Measurements from ENCODE around the gene FAM185A. TPM values are rescaled to one million over a fixed set of nuclear protein-coding genes. Genes with fewer than 3 reads are reported as not detected.
"Not testable (repeated sequence)": the region's sequence is repeated elsewhere in the genome, so short reads cannot be mapped to it uniquely, and the experiment has no call there.

Gene FAM185A
- 8.6 and 8.7 TPM in 2 replicates for total RNA-seq (ENCODE audit: low replicate concordance)
- long read RNA-seq, transcript FAM185A-204 (8 exons, 1,958 nt), result major isoform, 7 of 36 reads
- long read RNA-seq, partial matches to known transcripts, result 1 of 36 reads
- long read RNA-seq, other reads (novel, unspliced or antisense), result 25 of 36 reads

DNA sequence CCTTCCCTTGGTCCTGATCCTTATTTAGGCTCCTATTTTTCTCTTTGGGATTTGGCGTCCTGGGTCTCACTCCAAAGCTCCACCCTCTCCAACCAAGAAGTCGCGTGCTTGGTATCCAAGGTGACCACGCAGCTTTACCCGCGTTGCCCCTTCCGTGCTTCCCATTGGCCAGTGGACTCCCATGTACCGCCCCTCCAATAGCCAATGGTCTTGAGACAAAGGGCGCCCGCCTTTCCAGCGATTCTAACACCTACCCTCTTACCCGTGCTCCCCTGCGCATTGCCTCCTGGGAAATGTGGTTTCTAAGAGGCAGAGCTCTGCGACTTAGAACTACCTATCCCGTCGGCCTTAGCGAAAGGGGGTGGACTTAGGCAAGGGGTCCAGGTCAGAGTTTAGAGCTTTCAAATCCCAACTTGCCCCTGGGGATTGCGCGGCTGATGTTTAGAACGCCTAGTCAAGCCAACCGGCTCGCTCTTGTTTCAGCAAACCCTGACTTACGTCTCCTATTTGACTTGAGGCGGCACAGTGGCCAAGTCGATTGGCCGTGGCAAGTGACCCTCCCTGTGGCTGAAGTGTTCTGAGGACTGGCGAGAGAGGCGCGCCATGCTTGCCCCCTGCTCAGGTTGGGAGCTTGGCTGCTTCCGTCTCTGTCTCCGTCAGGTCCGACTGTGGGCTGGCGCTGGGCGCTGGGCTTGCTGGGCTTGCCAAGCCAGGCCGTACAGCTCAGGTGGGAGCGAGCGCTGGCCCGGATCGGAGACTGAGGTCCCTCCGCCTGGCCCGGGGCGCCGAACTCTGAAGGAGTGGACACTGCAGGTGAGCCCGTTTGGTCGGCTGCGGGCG lies at the start of gene FAM185A:
Gene FAM185A (plus strand): TSS at position 395 of the 840 bp plus-strand sequence. CDS start 209 bp downstream, at position 604.
- DNase-seq (ENCODE audit: extremely low spot score, unreplicated experiment), result peak; percentile 96
- H3K9me3 Mint-ChIP-seq; H3K27me3 Mint-ChIP-seq; H3K36me3 Mint-ChIP-seq; H3K4me1 Mint-ChIP-seq (ENCODE audit: unreplicated experiment): not testable (repeated sequence)
- Mint-ChIP-seq H3K4me3 (peak within 1 kb of the TSS; percentile 86), H3K27ac (peak within 1 kb of the TSS; percentile 72)

DNA sequence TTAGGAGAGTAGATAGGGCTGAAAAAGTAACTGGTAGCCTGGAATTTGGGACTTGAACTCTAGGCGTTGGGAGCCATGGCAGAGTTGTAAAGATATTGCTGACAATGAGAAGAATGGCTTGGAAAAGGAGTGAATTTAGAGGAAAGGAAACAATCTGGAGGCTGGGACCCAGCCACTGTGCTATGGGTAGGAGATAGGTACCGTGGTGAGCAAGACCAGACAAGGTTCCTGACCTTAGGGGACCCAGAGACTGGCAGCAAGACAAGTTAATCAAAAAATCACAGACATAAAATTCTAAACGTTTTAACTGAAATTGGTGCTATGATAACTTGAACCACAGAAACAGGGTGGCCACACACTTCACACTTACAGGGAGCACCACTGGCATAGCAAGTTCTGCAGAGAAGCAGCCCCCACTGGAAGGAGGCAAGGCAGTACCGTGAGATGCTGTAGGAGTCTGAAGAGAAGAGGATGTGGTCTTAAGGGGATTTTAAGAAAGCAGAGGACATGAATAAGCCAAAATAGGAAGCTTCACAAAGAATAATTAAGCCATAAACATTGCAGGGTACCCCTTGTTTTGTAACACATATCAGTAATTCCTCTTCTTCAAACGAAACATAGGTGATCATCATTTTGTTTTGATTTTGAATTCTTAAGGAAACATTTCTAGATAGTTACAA lies 35.6 kb upstream of the FAM185A start:
- H3K36me3 Mint-ChIP-seq; H3K9me3 Mint-ChIP-seq; H3K27me3 Mint-ChIP-seq; H3K4me3 Mint-ChIP-seq; H3K27ac Mint-ChIP-seq; H3K4me1 Mint-ChIP-seq (ENCODE audit: unreplicated experiment); DNase-seq (ENCODE audit: extremely low spot score, unreplicated experiment): not testable (repeated sequence)

- not testable (repeated sequence) for H3K4me1 Mint-ChIP-seq (ENCODE audit: unreplicated experiment); H3K9me3 Mint-ChIP-seq
These were observed 35.1 kb upstream of the FAM185A start for GRCh38 chr7:102713691-102714080.

GRCh38 chr7:102714774-102715522 lies 33.9 kb upstream of the FAM185A start:
- not testable (repeated sequence) for H3K4me3 Mint-ChIP-seq; H3K36me3 Mint-ChIP-seq; H3K27me3 Mint-ChIP-seq; DNase-seq (ENCODE audit: extremely low spot score, unreplicated experiment); H3K27ac Mint-ChIP-seq; H3K9me3 Mint-ChIP-seq; H3K4me1 Mint-ChIP-seq (ENCODE audit: unreplicated experiment)

More at GRCh38 chr7:102713691-102714080, 35.1 kb upstream of the FAM185A start:
- not testable (repeated sequence) for H3K27ac Mint-ChIP-seq; H3K36me3 Mint-ChIP-seq; DNase-seq (ENCODE audit: extremely low spot score, unreplicated experiment); H3K4me3 Mint-ChIP-seq; H3K27me3 Mint-ChIP-seq

GRCh38 chr7:102715718-102716117 lies 33.1 kb upstream of the FAM185A start:
- H3K4me3 Mint-ChIP-seq; H3K36me3 Mint-ChIP-seq; H3K4me1 Mint-ChIP-seq (ENCODE audit: unreplicated experiment); H3K27ac Mint-ChIP-seq; H3K9me3 Mint-ChIP-seq; DNase-seq (ENCODE audit: extremely low spot score, unreplicated experiment); H3K27me3 Mint-ChIP-seq: not testable (repeated sequence)
- peak; percentile 21 for TF ChIP-seq CTCF (conservative IDR thresholded peaks at IDR 0.05)

GRCh38 chr7:102718491-102718890 lies 30.3 kb upstream of the FAM185A start:
- not testable (repeated sequence) for H3K27me3 Mint-ChIP-seq; H3K9me3 Mint-ChIP-seq; H3K4me3 Mint-ChIP-seq; DNase-seq (ENCODE audit: extremely low spot score, unreplicated experiment); H3K36me3 Mint-ChIP-seq; H3K27ac Mint-ChIP-seq; H3K4me1 Mint-ChIP-seq (ENCODE audit: unreplicated experiment)

GRCh38 chr7:102726170-102726569 lies 22.6 kb upstream of the FAM185A start:
- H3K27ac Mint-ChIP-seq; H3K9me3 Mint-ChIP-seq; H3K36me3 Mint-ChIP-seq; H3K27me3 Mint-ChIP-seq; H3K4me3 Mint-ChIP-seq; H3K4me1 Mint-ChIP-seq (ENCODE audit: unreplicated experiment); DNase-seq (ENCODE audit: extremely low spot score, unreplicated experiment): not testable (repeated sequence)

- H3K27ac Mint-ChIP-seq; H3K4me3 Mint-ChIP-seq; H3K36me3 Mint-ChIP-seq; H3K27me3 Mint-ChIP-seq; H3K9me3 Mint-ChIP-seq; DNase-seq (ENCODE audit: extremely low spot score, unreplicated experiment); H3K4me1 Mint-ChIP-seq (ENCODE audit: unreplicated experiment): not testable (repeated sequence)
These were observed 19.1 kb upstream of the FAM185A start for GRCh38 chr7:102729670-102730069.

DNA sequence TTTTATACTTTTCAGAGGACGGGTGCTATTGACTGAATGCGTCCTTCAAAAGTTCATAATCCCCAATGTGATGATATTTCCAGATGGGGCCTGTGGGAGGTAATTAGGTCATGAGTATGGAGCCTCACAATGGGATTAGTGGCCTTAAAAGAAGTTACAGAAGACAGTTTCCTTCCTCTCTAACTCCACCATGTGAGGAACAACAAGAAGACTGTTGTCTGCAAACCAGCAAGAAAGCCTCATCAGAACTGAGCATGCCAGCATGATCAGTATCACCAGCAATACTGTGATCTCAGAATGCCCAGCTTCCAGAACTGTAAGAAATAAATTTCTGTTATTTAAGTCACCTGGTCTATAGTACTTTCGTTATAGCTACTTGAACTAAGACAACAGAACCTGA lies 18.4 kb upstream of the FAM185A start:
- H3K27ac Mint-ChIP-seq; DNase-seq (ENCODE audit: extremely low spot score, unreplicated experiment); H3K4me3 Mint-ChIP-seq; H3K27me3 Mint-ChIP-seq; H3K4me1 Mint-ChIP-seq (ENCODE audit: unreplicated experiment); H3K36me3 Mint-ChIP-seq; H3K9me3 Mint-ChIP-seq: not testable (repeated sequence)

DNA sequence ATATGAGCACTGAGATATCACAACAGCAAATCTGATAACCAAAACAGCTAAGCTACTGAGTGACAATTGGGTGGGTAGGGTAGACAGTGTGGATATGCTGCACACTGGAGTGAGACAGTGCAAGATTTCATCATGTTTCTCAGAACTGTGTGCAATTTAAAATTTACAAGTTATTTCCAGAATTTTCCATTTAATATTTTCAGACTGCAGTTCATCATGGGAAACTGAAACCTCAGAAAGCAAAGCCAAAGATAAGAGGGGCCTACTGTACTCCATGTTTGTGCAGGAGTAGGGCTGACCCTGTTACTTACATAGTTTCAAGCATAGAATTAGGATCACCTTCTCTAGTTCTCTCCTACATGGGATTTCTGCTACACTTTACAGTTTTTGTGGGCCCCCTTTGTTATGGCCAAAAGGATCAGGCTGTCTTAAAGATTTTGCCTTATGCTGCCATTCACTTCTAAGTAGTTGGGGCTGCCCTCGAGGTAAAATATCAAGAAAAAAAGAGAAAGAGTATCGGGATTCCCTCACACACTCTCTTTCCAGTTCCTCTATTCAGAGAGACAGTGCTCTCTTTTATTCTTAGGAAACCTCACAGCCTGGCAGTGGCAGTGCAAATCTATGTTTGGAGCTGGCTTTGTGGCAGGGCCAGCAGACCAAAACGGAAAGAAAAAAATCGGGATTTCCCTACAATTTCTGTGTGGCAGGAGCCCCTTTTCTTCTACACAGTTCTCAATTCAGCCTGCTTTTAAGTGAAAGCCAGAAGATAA lies 6.6 kb upstream of the FAM185A start:
- H3K36me3 Mint-ChIP-seq; H3K4me3 Mint-ChIP-seq; H3K4me1 Mint-ChIP-seq (ENCODE audit: unreplicated experiment); DNase-seq (ENCODE audit: extremely low spot score, unreplicated experiment); H3K27ac Mint-ChIP-seq; H3K9me3 Mint-ChIP-seq; H3K27me3 Mint-ChIP-seq: not testable (repeated sequence)

GRCh38 chr7:102743861-102744260 lies 4.9 kb upstream of the FAM185A start:
- H3K27me3 Mint-ChIP-seq; H3K4me3 Mint-ChIP-seq; H3K36me3 Mint-ChIP-seq; H3K9me3 Mint-ChIP-seq; DNase-seq (ENCODE audit: extremely low spot score, unreplicated experiment); H3K27ac Mint-ChIP-seq; H3K4me1 Mint-ChIP-seq (ENCODE audit: unreplicated experiment): not testable (repeated sequence)

Measured in type B pancreatic cell (in vitro differentiated cells).